HG02763 (cell line): ENCODE data around the gene TMEM143.

Experiments used
- ATAC-seq: cut with Tn5 transposase; IDR thresholded peaks from one replicate; pipeline ENCODE4 v1.9.1; 2021; ENCODE audit warnings: mild to moderate bottlenecking, moderate library complexity; ENCODE audit not compliant: unreplicated experiment

The TMEM143 gene

GRCh38 chr19:48361912-48362311 is 1.8 kb downstream of the TMEM143 start:
- no peak for ATAC-seq

- ATAC-seq = no peak
Measured at GRCh38 chr19:48359123-48359522, 4.6 kb downstream of the TMEM143 start.

- no peak for ATAC-seq
Measured at GRCh38 chr19:48355365-48355954, 8.3 kb downstream of the TMEM143 start.

- ATAC-seq = no peak
Measured at GRCh38 chr19:48354332-48354992, 9.3 kb downstream of the TMEM143 start.

GRCh38 chr19:48353677-48354076 is 10.1 kb downstream of the TMEM143 start:
- ATAC-seq = no peak

- ATAC-seq = no peak
Measured at GRCh38 chr19:48351341-48351752, 12.4 kb downstream of the TMEM143 start.

- ATAC-seq = no peak
Measured at GRCh38 chr19:48350856-48351255, 12.9 kb downstream of the TMEM143 start.

- ATAC-seq = no peak
Measured at GRCh38 chr19:48348737-48349136, 15.0 kb downstream of the TMEM143 start.

- no peak for ATAC-seq
Measured at GRCh38 chr19:48348045-48348444, 15.7 kb downstream of the TMEM143 start.

- ATAC-seq = no peak
Measured at GRCh38 chr19:48346191-48346590, 17.5 kb downstream of the TMEM143 start.

- ATAC-seq = no peak
Measured at GRCh38 chr19:48344892-48345291, 18.8 kb downstream of the TMEM143 start.

- no peak for ATAC-seq
Measured at GRCh38 chr19:48342841-48343540, 20.7 kb downstream of the TMEM143 start.

GRCh38 chr19:48342414-48342738 is 21.4 kb downstream of the TMEM143 start:
- ATAC-seq = no peak

GRCh38 chr19:48341515-48342413 is 22.0 kb downstream of the TMEM143 start:
- no peak for ATAC-seq

- ATAC-seq = no peak
Measured at GRCh38 chr19:48340995-48341394, 22.7 kb downstream of the TMEM143 start.

GRCh38 chr19:48338802-48339503 is 24.8 kb downstream of the TMEM143 start:
- ATAC-seq = no peak

GRCh38 chr19:48338253-48338755 is 25.4 kb downstream of the TMEM143 start:
- ATAC-seq = no peak

- peak; percentile 50 for ATAC-seq
Measured at GRCh38 chr19:48333467-48334384, 30.0 kb downstream of the TMEM143 start.

- peak; percentile 57 for ATAC-seq
Measured at GRCh38 chr19:48332662-48333466, 30.9 kb downstream of the TMEM143 start.
